GM12892 (cell line): ENCODE data around the gene INS.

Experiments
- POLR2A ChIP-seq: IDR thresholded peaks from 2 replicates; pipeline ENCODE4 v1.6.1; 2011; ENCODE audit warnings: low read depth, low read length, control low read depth
- POLR2AphosphoS5 ChIP-seq: IDR thresholded peaks from 2 replicates; pipeline ENCODE4 v1.6.1; 2011; ENCODE audit warnings: low read depth, low read length, control low read depth
- TAF1 ChIP-seq: IDR thresholded peaks from 2 replicates; pipeline ENCODE4 v1.6.1; 2011; ENCODE audit warnings: low read depth, mild to moderate bottlenecking, control low read depth, low read length, borderline replicate concordance

DNA sequence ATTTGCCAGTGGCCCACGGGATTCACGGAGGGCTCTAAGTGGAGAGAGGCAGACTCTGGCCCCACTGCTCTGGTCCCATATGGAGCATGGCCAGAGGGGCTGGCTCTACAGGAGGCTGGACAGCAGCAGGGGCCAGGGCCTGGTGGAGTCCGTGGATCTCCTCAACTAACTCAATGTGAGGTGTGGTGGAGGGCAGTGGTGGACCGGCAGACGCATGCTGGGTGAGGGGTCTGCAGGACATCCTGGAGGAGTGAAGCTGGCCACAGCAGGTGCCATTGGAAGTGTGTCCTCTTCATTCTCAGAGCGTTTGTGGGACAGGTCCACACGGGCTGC lies 37.4 kb downstream of the INS start:
- TF ChIP-seq POLR2A (no peak), POLR2AphosphoS5 (no peak), TAF1 (no peak)
